ENCODE measurements around the gene ZDHHC12.
A peak's percentile ranks its signal among the peaks of the same experiment; 100 is the strongest.

The ZDHHC12 gene

GRCh38 chr9:128683340-128684064 is 40.4 kb downstream of the ZDHHC12 start:
- peak; percentile 52 for DNase-seq (ENCODE audit: low read depth)
- H3K4me3 ChIP-seq (ENCODE audit: control insufficient read depth, low read depth, low read length): peak overlapping the region; percentile 80
- no peak for TF ChIP-seq CTCF (conservative IDR thresholded peaks at IDR 0.05; ENCODE audit: control insufficient read depth, insufficient read depth, low read depth, low read length)

- TF ChIP-seq CTCF (conservative IDR thresholded peaks at IDR 0.05; ENCODE audit: control insufficient read depth, insufficient read depth, low read depth, low read length): no peak
Observed at GRCh38 chr9:128677794-128678193, 46.1 kb downstream of the ZDHHC12 start.

GRCh38 chr9:128675382-128675781 is 48.5 kb downstream of the ZDHHC12 start:
- no peak overlapping the region for H3K4me3 ChIP-seq (ENCODE audit: control insufficient read depth, low read depth, low read length)
- no peak for TF ChIP-seq CTCF (conservative IDR thresholded peaks at IDR 0.05; ENCODE audit: control insufficient read depth, insufficient read depth, low read depth, low read length)
- DNase-seq (ENCODE audit: low read depth): no peak

More at GRCh38 chr9:128677794-128678193, 46.1 kb downstream of the ZDHHC12 start:
- no peak for DNase-seq (ENCODE audit: low read depth)
- no peak overlapping the region for H3K4me3 ChIP-seq (ENCODE audit: control insufficient read depth, low read depth, low read length)

Data from fibroblast of mammary gland (primary cell).